Body of pancreas (tissue), 4 donors: Measurements from ENCODE around the gene IGSF8. TPM values are rescaled to one million over a fixed set of nuclear protein-coding genes. Genes with fewer than 3 reads are reported as not detected.
A peak's percentile ranks its signal among the peaks of the same experiment; 100 is the strongest.

Experiments
- ATAC-seq: fragments of 150-250 bp; one replicate; pipeline ENCODE4 v1.9.1; 2016
- DNase-seq, 4 donors: peaks; one replicate each; pipeline ENCODE4 v3.0.0-alpha.2; 2019
- H3K27ac ChIP-seq, 4 donors: fragments of 200-600 bp; sonication (generic); 1 replicate in 3 of 4; 2 replicates in 1 of 4; pipeline versions ENCODE4 v1.5.1 to v1.6.1; 2016 to 2019; ENCODE audit warnings: mild to moderate bottlenecking in 1 of 4, mixed read lengths in 1 of 4, moderate library complexity in 1 of 4
- H3K27me3 ChIP-seq, 2 donors: fragments of 200-600 bp; sonication (generic); one replicate each; pipeline ENCODE4 v1.6.0; 2016; ENCODE audit warnings: mild to moderate bottlenecking in 1 of 2
- H3K36me3 ChIP-seq, 2 donors: fragments of 200-600 bp; sonication (generic); replicated peaks in 1 of 2; 2 replicates each; pipeline ENCODE4 v1.5.1; 2016; ENCODE audit warnings: low read depth in 2 of 2; ENCODE audit not compliant: insufficient read depth in 1 of 2
- H3K4me1 ChIP-seq: fragments of 200-600 bp; sonication (generic); one replicate; pipeline ENCODE4 v1.6.0; 2016
- H3K4me3 ChIP-seq, 2 donors: fragments of 200-600 bp; sonication (generic); 1 replicate in 1 of 2; 2 replicates in 1 of 2; pipeline ENCODE4 v1.5.1; 2016 to 2019
- H3K9me3 ChIP-seq, 3 donors: fragments of 200-600 bp; sonication (generic); 1 replicate in 2 of 3; 2 replicates in 1 of 3; pipeline ENCODE4 v1.5.1; 2016
- CTCF ChIP-seq, 7 experiments: fragments of 450-650 bp in 4 of 7; fragments of 200-600 bp in 3 of 7; sonication (generic) in 3 of 7; IDR thresholded peaks; one replicate each; pipeline ENCODE4 v1.5.1; 2016 to 2019; ENCODE audit warnings: antibody characterized with exemption in 7 of 7
- POLR2A ChIP-seq, 3 donors: fragments of 450-650 bp; IDR thresholded peaks; one replicate each; pipeline ENCODE4 v1.6.1; 2016; ENCODE audit warnings: antibody characterized with exemption in 3 of 3, mild to moderate bottlenecking in 2 of 3
- WGBS, 2 donors: methylation state at CpG; one replicate each; pipeline ENCODE4 v1.1.5; 2017; 5-methylcytosine and 5-hydroxymethylcytosine counted together
- intact Hi-C: fragments of 100-400 bp; cut with DNase I; formaldehyde crosslinking; loops from one replicate; pipeline ENCODE4 v1.15.1; 2023
- total RNA-seq, 2 donors: library from RNA; depleted of rRNA; stranded (reverse); fragments of >200 nt; gene quantifications; one replicate each; pipeline ENCODE4 v1.1.0, GENCODE V29; 2016

The IGSF8 gene
- total RNA-seq, 2 donors from 2014 or later, result 18.4 to 46.8 TPM

- ATAC-seq, result no peak
- intact Hi-C loops, result no loop called here
- TF ChIP-seq CTCF (IDR thresholded peaks at IDR 0.05) (no peak), POLR2A (IDR thresholded peaks at IDR 0.05) (no peak)
- peaks cover 0 to 3% of the 10 kb centered on the region in 2 donors for H3K27me3 ChIP-seq
- no peak for DNase-seq
- no peak overlapping the region for H3K27ac ChIP-seq
- H3K36me3 ChIP-seq, result no peaks in the 10 kb centered on the region
- H3K4me1 ChIP-seq, result no peaks in the 10 kb centered on the region
- H3K4me3 ChIP-seq, result no peak overlapping the region
- no peaks in the 10 kb centered on the region for H3K9me3 ChIP-seq
- 85 to 88% methylated on average over 5 of the region's 5 CpGs for WGBS, 2 donors
These were observed 22.4 kb upstream of the IGSF8 start for GRCh38 chr1:160120797-160121196.

GRCh38 chr1:160118928-160119327 lies 20.5 kb upstream of the IGSF8 start:
- no peak overlapping the region for H3K4me3 ChIP-seq
- H3K4me1 ChIP-seq, result no peaks in the 10 kb centered on the region
- H3K27ac ChIP-seq, result no peak overlapping the region
- ATAC-seq (no peak), DNase-seq (no peak)
- 64 to 90% methylated on average over 3 of the region's 3 CpGs for WGBS, 2 donors
- no peaks in the 10 kb centered on the region for H3K36me3 ChIP-seq
- H3K27me3 ChIP-seq, result peaks cover 0 to 3% of the 10 kb centered on the region in 2 donors
- no peak for TF ChIP-seq CTCF (IDR thresholded peaks at IDR 0.05)
- TF ChIP-seq POLR2A (IDR thresholded peaks at IDR 0.05), result no peak
- no peaks in the 10 kb centered on the region for H3K9me3 ChIP-seq
- intact Hi-C loops, result loop anchor here (5.0 kb wide), 1 partner anchor 63 kb away; no protein-coding TSS in a partner anchor

- Histone ChIP-seq H3K9me3 (no peaks in the 10 kb centered on the region), H3K27ac (no peak overlapping the region), H3K4me3 (no peak overlapping the region), H3K27me3 (peaks cover 0 to 3% of the 10 kb centered on the region in 2 donors), H3K36me3 (no peaks in the 10 kb centered on the region), H3K4me1 (no peaks in the 10 kb centered on the region)
- DNase-seq, result peak in 2 of 4 donors; percentile 34 to 43
- intact Hi-C loops, result loop anchor here (5.0 kb wide), 1 partner anchor 65 kb away; no protein-coding TSS in a partner anchor
- TF ChIP-seq POLR2A (IDR thresholded peaks at IDR 0.05), result no peak
- no peak for TF ChIP-seq CTCF (IDR thresholded peaks at IDR 0.05)
- ATAC-seq, result no peak
- 14 to 26% methylated on average over 8 of the region's 8 CpGs for WGBS, 2 donors
These were observed 19.3 kb upstream of the IGSF8 start for GRCh38 chr1:160117709-160118183.

DNA sequence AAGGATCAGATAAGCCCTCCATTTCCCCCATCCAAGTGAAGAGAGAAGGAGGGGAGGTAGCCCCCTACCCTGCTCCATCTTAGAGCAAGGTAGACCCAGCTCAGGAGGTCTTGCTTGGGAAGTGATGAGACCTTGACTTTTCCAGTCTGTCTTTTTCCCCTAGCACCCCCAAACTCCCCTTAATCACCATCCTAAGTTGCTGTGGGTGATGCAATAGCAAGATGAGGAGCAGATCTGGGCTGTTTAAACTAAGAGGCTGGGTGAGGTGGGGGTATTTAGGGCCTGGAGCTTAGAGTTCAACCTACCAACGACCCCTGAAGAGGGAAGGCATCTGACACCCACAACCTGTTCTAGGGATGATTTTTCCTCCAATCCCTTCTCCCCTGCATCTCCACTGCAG lies 18.9 kb upstream of the IGSF8 start:
- H3K4me3 ChIP-seq, result no peak overlapping the region
- peaks cover 0 to 3% of the 10 kb centered on the region in 2 donors for H3K27me3 ChIP-seq
- TF ChIP-seq CTCF (IDR thresholded peaks at IDR 0.05) (no peak), POLR2A (IDR thresholded peaks at IDR 0.05) (no peak)
- no peak for ATAC-seq
- intact Hi-C loops, result loop anchor here (5.0 kb wide), 1 partner anchor 65 kb away; no protein-coding TSS in a partner anchor
- H3K4me1 ChIP-seq, result no peaks in the 10 kb centered on the region
- H3K27ac ChIP-seq, result no peak overlapping the region
- H3K36me3 ChIP-seq, result no peaks in the 10 kb centered on the region
- no peak for DNase-seq
- no peaks in the 10 kb centered on the region for H3K9me3 ChIP-seq
- WGBS, 2 donors, result 4 to 18% methylated on average over 1 of the region's 1 CpG
